ENCODE data around the gene GPR32. TPM values are rescaled to one million over a fixed set of nuclear protein-coding genes. Genes with fewer than 3 reads are reported as not detected.

Gene GPR32
- total and polyA plus RNA-seq, 10 of the 15 experiments (the other 5 are each of a cell fraction or from before 2014, with no cell fraction given): not detected

GRCh38 chr19:50801107-50801506 is 30.8 kb downstream of the GPR32 start:
- in situ Hi-C loops (cut with MboI) (no loop called here), intact Hi-C loops (cut with micrococcal nuclease; ENCODE audit: unreplicated experiment) (no loop called here)
- Histone ChIP-seq H4K20me1 (ENCODE audit: control insufficient read depth, insufficient read depth) (peaks cover 13% of the 10 kb centered on the region), H3K79me2 (ENCODE audit: control insufficient read depth, insufficient read depth, low read length) (peaks cover 48% of the 10 kb centered on the region), H3K9me3 (replicated peaks; ENCODE audit: control insufficient read depth, insufficient read depth, low read length) (no peaks in the 10 kb centered on the region), H3K4me3 (peak overlapping the region; percentile 38; the same call in 1 of the 2 replicates), H3K27me3 (replicated peaks in 1 of 2; ENCODE audit: control insufficient read depth in 2 of 2, insufficient read depth in 2 of 2, low read length in 1 of 2) (no peaks in the 10 kb centered on the region), H3K27ac (ENCODE audit: control insufficient read depth, insufficient read depth) (no peak overlapping the region), H3K9ac (ENCODE audit: control insufficient read depth, insufficient read depth, low read length) (no peak overlapping the region), H3K4me2 (ENCODE audit: control insufficient read depth, insufficient read depth) (peak overlapping the region; percentile 41; the same call in 1 of the 2 replicates), H2AFZ (ENCODE audit: control insufficient read depth, low read depth, low read length) (no peak overlapping the region), H3K4me1 (ENCODE audit: control insufficient read depth, insufficient read depth, low read length) (peaks cover 7% of the 10 kb centered on the region), H3K36me3 (ENCODE audit: control insufficient read depth in 2 of 2, insufficient read depth in 2 of 2, low read length in 1 of 2) (peaks cover 31% of the 10 kb centered on the region in 2 experiments)
- no peak for DNase-seq (ENCODE audit: low read depth, low spot score)
- ChIA-PET SMC1A (ENCODE audit: uncharacterized antibody, unreplicated experiment) (interaction anchor here (0.8 to 3.3 kb wide), 4 partner anchors 14 to 120 kb away, joined by 3 to 13 read pairs (median 4); no protein-coding TSS in a partner anchor), POLR2A (interaction anchor here (0.6 to 1.2 kb wide), 4 partner anchors 13 to 121 kb away, joined by 3 read pairs; no protein-coding TSS in a partner anchor), RAD21 (ENCODE audit: unreplicated experiment) (interaction anchor here (1.5 kb wide), 1 partner anchor 121 kb away, joined by 5 read pairs; no protein-coding TSS in a partner anchor), CTCF (interaction anchor here (0.6 to 2.0 kb wide), 5 partner anchors 15 to 263 kb away, joined by 3 to 6 read pairs (median 5); no protein-coding TSS in a partner anchor)
- 0 out of 2 replicates have a peak, but pooled peaks have one; percentile 29 for TF ChIP-seq POLR2AphosphoS5 (IDR thresholded peaks at IDR 0.05; ENCODE audit: low read length)
- TF ChIP-seq YY1 (IDR thresholded peaks at IDR 0.05; ENCODE audit: low read depth, low read length): no peak
- TF ChIP-seq, protein P1, sequence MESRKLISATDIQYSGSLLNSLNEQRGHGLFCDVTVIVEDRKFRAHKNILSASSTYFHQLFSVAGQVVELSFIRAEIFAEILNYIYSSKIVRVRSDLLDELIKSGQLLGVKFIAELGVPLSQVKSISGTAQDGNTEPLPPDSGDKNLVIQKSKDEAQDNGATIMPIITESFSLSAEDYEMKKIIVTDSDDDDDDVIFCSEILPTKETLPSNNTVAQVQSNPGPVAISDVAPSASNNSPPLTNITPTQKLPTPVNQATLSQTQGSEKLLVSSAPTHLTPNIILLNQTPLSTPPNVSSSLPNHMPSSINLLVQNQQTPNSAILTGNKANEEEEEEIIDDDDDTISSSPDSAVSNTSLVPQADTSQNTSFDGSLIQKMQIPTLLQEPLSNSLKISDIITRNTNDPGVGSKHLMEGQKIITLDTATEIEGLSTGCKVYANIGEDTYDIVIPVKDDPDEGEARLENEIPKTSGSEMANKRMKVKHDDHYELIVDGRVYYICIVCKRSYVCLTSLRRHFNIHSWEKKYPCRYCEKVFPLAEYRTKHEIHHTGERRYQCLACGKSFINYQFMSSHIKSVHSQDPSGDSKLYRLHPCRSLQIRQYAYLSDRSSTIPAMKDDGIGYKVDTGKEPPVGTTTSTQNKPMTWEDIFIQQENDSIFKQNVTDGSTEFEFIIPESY (IDR thresholded peaks at IDR 0.05): 0 out of 2 replicates have a peak, but pooled peaks have one; percentile 9
- FAIRE-seq: no peak
- BruUV-seq (replicated peaks): TSS peak; percentile 51
- WGBS (ENCODE audit: insufficient coverage, insufficient replicate concordance, low lambda C conversion rate, missing lambda C conversion rate): 98% methylated on average over 8 of the region's 8 CpGs
- ATAC-seq: no peak

Measured in GM12878 (cell line).